SK-N-SH (cell line): Measurements from ENCODE around the gene MEGF6.

Experiments used
- CTCF ChIP-seq: fragments of 200-600 bp; sonication (generic); IDR thresholded peaks from 2 replicates; pipeline ENCODE4 v1.6.1; 2017; ENCODE audit warnings: antibody characterized with exemption, mild to moderate bottlenecking, moderate library complexity
- EZH2phosphoT487 ChIP-seq: fragments of 200-600 bp; sonication (generic); IDR thresholded peaks from 2 replicates; pipeline ENCODE4 v1.6.1; 2017; ENCODE audit warnings: low read depth, mixed run types, mild to moderate bottlenecking, antibody characterized with exemption, moderate library complexity, borderline replicate concordance
- RAD21 ChIP-seq: IDR thresholded peaks from 2 replicates; pipeline ENCODE4 v1.6.1; 2012; ENCODE audit warnings: mild to moderate bottlenecking, low read length
- RCOR1 ChIP-seq: fragments of 150-350 bp; IDR thresholded peaks from 2 replicates; pipeline ENCODE4 v1.6.1; 2017; ENCODE audit warnings: antibody characterized with exemption, low read length
- RFX5 ChIP-seq: IDR thresholded peaks from 2 replicates; pipeline ENCODE4 v1.6.1; 2012; ENCODE audit warnings: mild to moderate bottlenecking, improper control_type of control experiment, low read length
- TAF1 ChIP-seq: IDR thresholded peaks from 2 replicates; pipeline ENCODE4 v1.6.1; 2012; ENCODE audit warnings: low read depth, mild to moderate bottlenecking, low read length, moderate library complexity, borderline replicate concordance
- USF2 ChIP-seq: fragments of 150-350 bp; IDR thresholded peaks from 2 replicates; pipeline ENCODE4 v1.6.1; 2017; ENCODE audit warnings: antibody characterized with exemption, low read length, low read depth, borderline replicate concordance

DNA sequence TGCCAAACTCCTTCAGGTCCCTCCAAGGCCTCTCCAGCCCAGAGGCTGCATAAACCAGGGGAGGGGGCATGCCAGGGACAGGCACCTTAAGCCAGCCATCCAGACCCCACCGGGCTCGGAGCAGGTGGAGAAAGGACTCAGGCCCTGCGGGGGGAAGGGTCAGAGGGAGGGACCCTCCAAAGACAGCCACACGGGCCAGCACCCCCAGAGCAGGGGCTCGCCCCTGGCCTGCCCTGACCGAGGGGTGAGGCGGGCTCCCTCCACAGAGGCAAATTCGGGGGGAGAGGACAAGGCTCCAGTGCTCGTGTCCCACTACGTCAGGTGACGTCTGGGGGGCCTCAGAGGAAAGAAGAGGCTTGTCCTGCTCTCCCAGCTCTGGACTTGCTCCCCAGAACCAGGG, 8.2 kb downstream of the MEGF6 start:
- TF ChIP-seq USF2, result no peak
- TF ChIP-seq RFX5, result no peak
- no peak for TF ChIP-seq CTCF
- no peak for TF ChIP-seq RAD21
- no peak for TF ChIP-seq RCOR1
- TF ChIP-seq TAF1, result no peak
- TF ChIP-seq EZH2phosphoT487, result no peak
